SK-N-SH treated with all-trans-retinoic acid at 6 μM for 48 hours (cell line): ENCODE data around the gene TBC1D12.

Experiments used
- ATAC-seq: fragments of 200-7000 bp; cut with Tn5 transposase; 3 replicates; pipeline ENCODE4 v1.9.1; 2020; ENCODE audit warnings: mild to moderate bottlenecking, moderate library complexity
- ARNTL ChIP-seq: fragments of 450-650 bp; formaldehyde crosslinking; IDR thresholded peaks from 2 replicates; pipeline ENCODE4 v1.5.0; 2020; ENCODE audit warnings: low read depth, mild to moderate bottlenecking, moderate library complexity, borderline replicate concordance
- BACH2 ChIP-seq: fragments of 250-450 bp; sonication (Bioruptor Pico); IDR thresholded peaks from 2 replicates; pipeline ENCODE4 v1.9.0; 2021; ENCODE audit warnings: mild to moderate bottlenecking, borderline replicate concordance
- CSDC2 ChIP-seq: fragments of 250-450 bp; sonication (Bioruptor Pico); IDR thresholded peaks from 2 replicates; pipeline ENCODE4 v1.5.0; 2020; ENCODE audit warnings: mild to moderate bottlenecking, moderate library complexity
- ESRRG ChIP-seq: fragments of 250-450 bp; sonication (Bioruptor Pico); IDR thresholded peaks from 2 replicates; pipeline ENCODE4 v1.6.1; 2021; ENCODE audit warnings: mild to moderate bottlenecking
- GLIS3 ChIP-seq: fragments of 250-450 bp; sonication (Bioruptor Pico); IDR thresholded peaks from 2 replicates; pipeline ENCODE4 v1.5.0; 2020; ENCODE audit warnings: mild to moderate bottlenecking, moderate library complexity
- ISL1 ChIP-seq: fragments of 250-450 bp; sonication (Bioruptor Pico); IDR thresholded peaks from 2 replicates; pipeline ENCODE4 v2.1.2; 2022; ENCODE audit warnings: mild to moderate bottlenecking, moderate library complexity
- OSR1 ChIP-seq: fragments of 250-450 bp; sonication (Bioruptor Pico); IDR thresholded peaks from 2 replicates; pipeline ENCODE4 v1.8.0; 2022; ENCODE audit warnings: moderate library complexity, mild to moderate bottlenecking, inconsistent platforms
- PATZ1 ChIP-seq: fragments of 250-450 bp; sonication (Bioruptor Pico); IDR thresholded peaks from 2 replicates; pipeline ENCODE4 v1.8.0; 2020; ENCODE audit warnings: mild to moderate bottlenecking, moderate library complexity, borderline replicate concordance
- PPARA ChIP-seq: fragments of 250-450 bp; sonication (Bioruptor Pico); IDR thresholded peaks from 2 replicates; pipeline ENCODE4 v1.5.0; 2020; ENCODE audit warnings: mild to moderate bottlenecking, borderline replicate concordance
- RARB ChIP-seq: fragments of 250-450 bp; sonication (Bioruptor Pico); IDR thresholded peaks from 2 replicates; pipeline ENCODE4 v1.8.0; 2021; ENCODE audit warnings: mild to moderate bottlenecking, moderate library complexity
- SNAI2 ChIP-seq: fragments of 250-450 bp; sonication (Bioruptor Pico); IDR thresholded peaks from 2 replicates; pipeline ENCODE4 v1.5.0; 2020; ENCODE audit warnings: mild to moderate bottlenecking, moderate library complexity
- TCF4 ChIP-seq: fragments of 250-450 bp; sonication (Bioruptor Pico); IDR thresholded peaks from 2 replicates; pipeline ENCODE4 v1.8.0; 2021; ENCODE audit warnings: mild to moderate bottlenecking, moderate library complexity, borderline replicate concordance
- TOX ChIP-seq: fragments of 250-450 bp; sonication (Bioruptor Pico); IDR thresholded peaks from 2 replicates; pipeline ENCODE4 v1.8.0; 2021; ENCODE audit warnings: mild to moderate bottlenecking, moderate library complexity, borderline replicate concordance
- ZC3H10 ChIP-seq: fragments of 250-450 bp; sonication (Bioruptor Pico); IDR thresholded peaks from 2 replicates; pipeline ENCODE4 v1.5.1; 2021; ENCODE audit warnings: mild to moderate bottlenecking, moderate library complexity
- ZFP3 ChIP-seq: fragments of 250-450 bp; sonication (Bioruptor Pico); IDR thresholded peaks from 2 replicates; pipeline ENCODE4 v1.5.0; 2020; ENCODE audit warnings: mild to moderate bottlenecking, moderate library complexity
- ZFP30 ChIP-seq: fragments of 450-650 bp; formaldehyde crosslinking; IDR thresholded peaks from 2 replicates; pipeline ENCODE4 v1.5.0; 2022; ENCODE audit warnings: mild to moderate bottlenecking, moderate library complexity
- ZNF565 ChIP-seq: fragments of 450-650 bp; formaldehyde crosslinking; conservative IDR thresholded peaks from 2 replicates; pipeline ENCODE4 v1.5.0; 2020; ENCODE audit warnings: low read depth, mild to moderate bottlenecking, moderate library complexity
- ZNF70 ChIP-seq: fragments of 450-650 bp; formaldehyde crosslinking; IDR thresholded peaks from 2 replicates; pipeline ENCODE4 v1.5.0; 2020; ENCODE audit warnings: mild to moderate bottlenecking, moderate library complexity
- ZNF8 ChIP-seq: fragments of 450-650 bp; formaldehyde crosslinking; IDR thresholded peaks from 2 replicates; pipeline ENCODE4 v1.5.0; 2020; ENCODE audit warnings: mild to moderate bottlenecking, moderate library complexity
- TF ChIP-seq, protein P1 (sequence below): fragments of 250-450 bp; sonication (Bioruptor Pico); IDR thresholded peaks from 2 replicates; pipeline ENCODE4 v1.5.1; 2021; ENCODE audit warnings: mild to moderate bottlenecking, moderate library complexity
- TF ChIP-seq, protein P2 (sequence below): fragments of 250-450 bp; sonication (Bioruptor Pico); IDR thresholded peaks from 2 replicates; pipeline ENCODE4 v1.5.0; 2020; ENCODE audit warnings: mild to moderate bottlenecking, moderate library complexity

Gene TBC1D12

DNA sequence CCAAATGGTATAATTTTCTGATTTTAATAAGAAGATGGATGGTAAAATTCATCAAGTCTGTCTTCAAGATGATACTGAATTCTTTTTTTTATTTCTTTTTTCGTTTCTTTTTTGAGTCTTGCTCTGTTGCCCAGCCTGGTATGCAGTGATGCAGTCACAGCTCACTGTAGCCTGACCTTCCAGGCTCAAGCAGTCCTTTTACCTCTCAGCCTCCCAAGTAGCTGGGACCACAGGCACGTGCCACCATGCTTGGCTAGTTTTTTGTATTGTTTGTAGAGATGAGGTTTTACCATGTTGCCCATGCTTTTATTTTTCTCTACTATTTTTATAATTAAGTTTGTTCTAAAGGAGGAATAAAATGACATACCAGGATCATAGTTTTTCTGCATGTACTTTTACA lies 91.1 kb downstream of the TBC1D12 start:
- TF ChIP-seq TOX, result no peak
- TF ChIP-seq RARB (CRISPR knock-in tag), result no peak
- no peak for TF ChIP-seq SNAI2 (CRISPR knock-in tag)
- TF ChIP-seq ZC3H10 (CRISPR knock-in tag), result no peak
- ATAC-seq, result no peak

DNA sequence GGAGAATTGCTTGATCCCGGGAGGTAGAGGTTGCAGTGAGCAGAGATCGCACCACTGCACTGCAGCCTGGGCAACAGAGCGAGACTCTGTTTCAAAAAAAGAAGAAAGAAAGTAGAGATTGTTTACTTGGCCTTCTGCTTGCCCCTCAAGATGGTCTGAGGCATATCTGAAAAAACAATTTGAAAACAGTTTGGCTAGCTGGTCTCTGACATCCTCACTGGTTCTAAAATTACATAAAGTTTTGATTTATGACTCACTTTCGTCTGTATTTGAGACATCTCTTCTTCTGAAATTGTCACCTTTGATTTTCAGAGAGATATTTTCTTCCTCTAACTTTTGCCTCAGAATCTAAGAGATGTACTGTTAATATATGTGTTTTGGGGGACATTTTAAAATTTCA lies 93.7 kb downstream of the TBC1D12 start:
- ATAC-seq, result peak; percentile 79
- TF ChIP-seq ZNF565 (CRISPR knock-in tag) (no peak), TCF4 (no peak), ISL1 (CRISPR knock-in tag) (no peak), RARB (CRISPR knock-in tag) (no peak), SNAI2 (CRISPR knock-in tag) (no peak), TOX (no peak), BACH2 (CRISPR knock-in tag) (no peak), ZNF8 (CRISPR knock-in tag) (no peak), ESRRG (no peak), PPARA (CRISPR knock-in tag) (no peak), ARNTL (CRISPR knock-in tag) (no peak), ZFP3 (CRISPR knock-in tag) (no peak)
- TF ChIP-seq, protein P1, sequence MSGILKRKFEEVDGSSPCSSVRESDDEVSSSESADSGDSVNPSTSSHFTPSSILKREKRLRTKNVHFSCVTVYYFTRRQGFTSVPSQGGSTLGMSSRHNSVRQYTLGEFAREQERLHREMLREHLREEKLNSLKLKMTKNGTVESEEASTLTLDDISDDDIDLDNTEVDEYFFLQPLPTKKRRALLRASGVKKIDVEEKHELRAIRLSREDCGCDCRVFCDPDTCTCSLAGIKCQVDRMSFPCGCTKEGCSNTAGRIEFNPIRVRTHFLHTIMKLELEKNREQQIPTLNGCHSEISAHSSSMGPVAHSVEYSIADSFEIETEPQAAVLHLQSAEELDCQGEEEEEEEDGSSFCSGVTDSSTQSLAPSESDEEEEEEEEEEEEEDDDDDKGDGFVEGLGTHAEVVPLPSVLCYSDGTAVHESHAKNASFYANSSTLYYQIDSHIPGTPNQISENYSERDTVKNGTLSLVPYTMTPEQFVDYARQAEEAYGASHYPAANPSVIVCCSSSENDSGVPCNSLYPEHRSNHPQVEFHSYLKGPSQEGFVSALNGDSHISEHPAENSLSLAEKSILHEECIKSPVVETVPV (CRISPR knock-in tag), result no peak

DNA sequence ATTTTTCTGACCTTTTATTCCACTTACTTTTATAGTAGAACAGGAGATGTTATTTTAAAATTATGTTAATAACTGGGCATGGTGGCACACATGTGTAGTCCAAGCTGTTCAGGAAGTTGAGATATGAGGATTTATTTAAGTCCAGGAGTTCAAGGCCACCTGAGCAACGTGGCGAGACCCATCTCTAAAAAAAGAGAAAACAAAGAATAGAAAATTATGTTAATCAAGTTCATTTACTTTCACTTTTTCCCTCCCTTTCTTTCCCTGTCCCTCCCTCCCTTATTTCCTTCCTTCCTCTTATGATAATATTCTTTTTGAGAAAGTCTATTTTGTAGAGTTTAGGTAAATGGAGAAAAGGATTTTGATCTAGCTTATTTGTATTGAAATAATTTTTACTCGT lies 94.3 kb downstream of the TBC1D12 start:
- TF ChIP-seq PATZ1 (CRISPR knock-in tag) (no peak), ZFP3 (CRISPR knock-in tag) (no peak), RARB (CRISPR knock-in tag) (no peak), BACH2 (CRISPR knock-in tag) (no peak), ZNF565 (CRISPR knock-in tag) (no peak), OSR1 (CRISPR knock-in tag) (no peak), CSDC2 (CRISPR knock-in tag) (no peak), ZNF70 (no peak), SNAI2 (CRISPR knock-in tag) (no peak), ISL1 (CRISPR knock-in tag) (no peak), ESRRG (no peak)
- TF ChIP-seq, protein P2, sequence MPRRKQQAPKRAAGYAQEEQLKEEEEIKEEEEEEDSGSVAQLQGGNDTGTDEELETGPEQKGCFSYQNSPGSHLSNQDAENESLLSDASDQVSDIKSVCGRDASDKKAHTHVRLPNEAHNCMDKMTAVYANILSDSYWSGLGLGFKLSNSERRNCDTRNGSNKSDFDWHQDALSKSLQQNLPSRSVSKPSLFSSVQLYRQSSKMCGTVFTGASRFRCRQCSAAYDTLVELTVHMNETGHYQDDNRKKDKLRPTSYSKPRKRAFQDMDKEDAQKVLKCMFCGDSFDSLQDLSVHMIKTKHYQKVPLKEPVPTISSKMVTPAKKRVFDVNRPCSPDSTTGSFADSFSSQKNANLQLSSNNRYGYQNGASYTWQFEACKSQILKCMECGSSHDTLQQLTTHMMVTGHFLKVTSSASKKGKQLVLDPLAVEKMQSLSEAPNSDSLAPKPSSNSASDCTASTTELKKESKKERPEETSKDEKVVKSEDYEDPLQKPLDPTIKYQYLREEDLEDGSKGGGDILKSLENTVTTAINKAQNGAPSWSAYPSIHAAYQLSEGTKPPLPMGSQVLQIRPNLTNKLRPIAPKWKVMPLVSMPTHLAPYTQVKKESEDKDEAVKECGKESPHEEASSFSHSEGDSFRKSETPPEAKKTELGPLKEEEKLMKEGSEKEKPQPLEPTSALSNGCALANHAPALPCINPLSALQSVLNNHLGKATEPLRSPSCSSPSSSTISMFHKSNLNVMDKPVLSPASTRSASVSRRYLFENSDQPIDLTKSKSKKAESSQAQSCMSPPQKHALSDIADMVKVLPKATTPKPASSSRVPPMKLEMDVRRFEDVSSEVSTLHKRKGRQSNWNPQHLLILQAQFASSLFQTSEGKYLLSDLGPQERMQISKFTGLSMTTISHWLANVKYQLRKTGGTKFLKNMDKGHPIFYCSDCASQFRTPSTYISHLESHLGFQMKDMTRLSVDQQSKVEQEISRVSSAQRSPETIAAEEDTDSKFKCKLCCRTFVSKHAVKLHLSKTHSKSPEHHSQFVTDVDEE (CRISPR knock-in tag), result no peak
- ATAC-seq, result no peak

DNA sequence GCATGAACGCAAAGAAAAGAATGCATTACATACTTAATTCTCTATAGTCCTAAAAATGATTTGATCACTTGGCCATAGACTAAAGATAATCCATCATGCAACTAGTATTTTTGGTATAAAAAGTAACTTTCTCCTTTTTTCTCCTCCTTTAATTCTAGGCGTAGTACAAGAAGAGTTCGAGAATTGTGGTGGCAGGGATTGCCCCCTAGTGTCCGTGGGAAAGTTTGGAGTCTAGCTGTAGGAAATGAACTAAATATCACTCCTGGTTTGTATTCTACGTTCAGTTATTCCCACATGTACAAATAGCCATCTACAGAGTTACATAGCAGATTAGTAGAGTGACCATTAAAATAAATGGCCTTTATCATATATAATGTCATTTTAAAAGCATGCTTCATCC lies 97.7 kb downstream of the TBC1D12 start:
- no peak for TF ChIP-seq ZFP3 (CRISPR knock-in tag)
- TF ChIP-seq GLIS3 (CRISPR knock-in tag), result no peak
- no peak for TF ChIP-seq ZNF565 (CRISPR knock-in tag)
- no peak for TF ChIP-seq PPARA (CRISPR knock-in tag)
- TF ChIP-seq TCF4, result no peak
- no peak for TF ChIP-seq PATZ1 (CRISPR knock-in tag)
- TF ChIP-seq ZNF8 (CRISPR knock-in tag), result no peak
- no peak for TF ChIP-seq ISL1 (CRISPR knock-in tag)
- TF ChIP-seq, protein P1 (CRISPR knock-in tag), result no peak
- no peak for TF ChIP-seq SNAI2 (CRISPR knock-in tag)
- TF ChIP-seq ZC3H10 (CRISPR knock-in tag), result no peak
- no peak for TF ChIP-seq BACH2 (CRISPR knock-in tag)
- TF ChIP-seq ZFP30 (CRISPR knock-in tag), result no peak
- no peak for TF ChIP-seq RARB (CRISPR knock-in tag)

More for the DNA sequence above, 97.7 kb downstream of the TBC1D12 start:
- ATAC-seq, result peak; percentile 69; the same call in 2 of the 3 replicates
